ENCODE data around the gene ADAMTS17.
"Not testable (repeated sequence)": the region's sequence is repeated elsewhere in the genome, so short reads cannot be mapped to it uniquely, and the experiment has no call there.

The ADAMTS17 gene

GRCh38 chr15:99932676-99933402, 408.9 kb downstream of the ADAMTS17 start:
- no peaks in the 10 kb centered on the region for H3K4me1 ChIP-seq (ENCODE audit: insufficient read depth, insufficient read length)
- H3K9ac ChIP-seq (ENCODE audit: insufficient read length, low read depth), result no peak overlapping the region
- no peak for DNase-seq (ENCODE audit: low read depth, low spot score)
- H3K36me3 ChIP-seq (ENCODE audit: insufficient read depth, insufficient read length, low read length), result no peaks in the 10 kb centered on the region
- H3K27me3 ChIP-seq (ENCODE audit: insufficient read depth, insufficient read length), result peaks cover 24% of the 10 kb centered on the region
- H3K4me3 ChIP-seq (ENCODE audit: insufficient read length, low read depth), result no peak overlapping the region
- no peak for TF ChIP-seq YY1 (IDR thresholded peaks at IDR 0.05; ENCODE audit: insufficient read depth, insufficient read length)
- TF ChIP-seq ZNF274 (IDR thresholded peaks at IDR 0.05; ENCODE audit: low read depth, low read length), result no peak
- no peak for TF ChIP-seq SUZ12 (IDR thresholded peaks at IDR 0.05; ENCODE audit: extremely low read depth, insufficient read depth, insufficient read length)
- no peaks in the 10 kb centered on the region for H3K9me3 ChIP-seq (ENCODE audit: insufficient read depth, low read length)

GRCh38 chr15:99931703-99932603, 409.8 kb downstream of the ADAMTS17 start:
- peaks cover 24% of the 10 kb centered on the region for H3K27me3 ChIP-seq (ENCODE audit: insufficient read depth, insufficient read length)

GRCh38 chr15:99930696-99931095, 411.1 kb downstream of the ADAMTS17 start:
- Histone ChIP-seq H3K4me3 (ENCODE audit: insufficient read length, low read depth) (no peak overlapping the region), H3K27me3 (ENCODE audit: insufficient read depth, insufficient read length) (peaks cover 25% of the 10 kb centered on the region), H3K4me1 (ENCODE audit: insufficient read depth, insufficient read length) (no peaks in the 10 kb centered on the region), H3K9me3 (ENCODE audit: insufficient read depth, low read length) (no peaks in the 10 kb centered on the region), H3K9ac (ENCODE audit: insufficient read length, low read depth) (no peak overlapping the region), H3K36me3 (ENCODE audit: insufficient read depth, insufficient read length, low read length) (no peaks in the 10 kb centered on the region)
- DNase-seq (ENCODE audit: low read depth, low spot score), result no peak
- TF ChIP-seq ZNF274 (IDR thresholded peaks at IDR 0.05; ENCODE audit: low read depth, low read length) (no peak), YY1 (IDR thresholded peaks at IDR 0.05; ENCODE audit: insufficient read depth, insufficient read length) (no peak), SUZ12 (IDR thresholded peaks at IDR 0.05; ENCODE audit: extremely low read depth, insufficient read depth, insufficient read length) (no peak)

More at GRCh38 chr15:99931703-99932603, 409.8 kb downstream of the ADAMTS17 start:
- no peak for TF ChIP-seq SUZ12 (IDR thresholded peaks at IDR 0.05; ENCODE audit: extremely low read depth, insufficient read depth, insufficient read length)
- TF ChIP-seq ZNF274 (IDR thresholded peaks at IDR 0.05; ENCODE audit: low read depth, low read length), result no peak
- TF ChIP-seq YY1 (IDR thresholded peaks at IDR 0.05; ENCODE audit: insufficient read depth, insufficient read length), result no peak
- DNase-seq (ENCODE audit: low read depth, low spot score), result no peak
- no peak overlapping the region for H3K4me3 ChIP-seq (ENCODE audit: insufficient read length, low read depth)
- no peaks in the 10 kb centered on the region for H3K4me1 ChIP-seq (ENCODE audit: insufficient read depth, insufficient read length)
- no peaks in the 10 kb centered on the region for H3K9me3 ChIP-seq (ENCODE audit: insufficient read depth, low read length)
- H3K9ac ChIP-seq (ENCODE audit: insufficient read length, low read depth), result no peak overlapping the region
- no peaks in the 10 kb centered on the region for H3K36me3 ChIP-seq (ENCODE audit: insufficient read depth, insufficient read length, low read length)

GRCh38 chr15:99929266-99929665, 412.5 kb downstream of the ADAMTS17 start:
- DNase-seq (ENCODE audit: low read depth, low spot score), result no peak
- Histone ChIP-seq H3K4me1 (ENCODE audit: insufficient read depth, insufficient read length) (no peaks in the 10 kb centered on the region), H3K4me3 (ENCODE audit: insufficient read length, low read depth) (peak overlapping the region; percentile 85), H3K9me3 (ENCODE audit: insufficient read depth, low read length) (no peaks in the 10 kb centered on the region), H3K27me3 (ENCODE audit: insufficient read depth, insufficient read length) (peaks cover 35% of the 10 kb centered on the region), H3K9ac (ENCODE audit: insufficient read length, low read depth) (no peak overlapping the region), H3K36me3 (ENCODE audit: insufficient read depth, insufficient read length, low read length) (no peaks in the 10 kb centered on the region)
- TF ChIP-seq SUZ12 (IDR thresholded peaks at IDR 0.05; ENCODE audit: extremely low read depth, insufficient read depth, insufficient read length) (no peak), ZNF274 (IDR thresholded peaks at IDR 0.05; ENCODE audit: low read depth, low read length) (no peak), YY1 (IDR thresholded peaks at IDR 0.05; ENCODE audit: insufficient read depth, insufficient read length) (no peak)

- Histone ChIP-seq H3K27me3 (ENCODE audit: insufficient read depth, insufficient read length) (peaks cover 37% of the 10 kb centered on the region), H3K4me3 (ENCODE audit: insufficient read length, low read depth) (peak overlapping the region; percentile 85), H3K9ac (ENCODE audit: insufficient read length, low read depth) (peak overlapping the region; percentile 85), H3K4me1 (ENCODE audit: insufficient read depth, insufficient read length) (no peaks in the 10 kb centered on the region), H3K36me3 (ENCODE audit: insufficient read depth, insufficient read length, low read length) (no peaks in the 10 kb centered on the region), H3K9me3 (ENCODE audit: insufficient read depth, low read length) (no peaks in the 10 kb centered on the region)
- no peak for TF ChIP-seq ZNF274 (IDR thresholded peaks at IDR 0.05; ENCODE audit: low read depth, low read length)
- no peak for TF ChIP-seq YY1 (IDR thresholded peaks at IDR 0.05; ENCODE audit: insufficient read depth, insufficient read length)
- TF ChIP-seq SUZ12 (IDR thresholded peaks at IDR 0.05; ENCODE audit: extremely low read depth, insufficient read depth, insufficient read length), result no peak
- DNase-seq (ENCODE audit: low read depth, low spot score), result peak; percentile 32
These were observed 413.3 kb downstream of the ADAMTS17 start for GRCh38 chr15:99928429-99928981.

GRCh38 chr15:99926532-99926931, 415.2 kb downstream of the ADAMTS17 start:
- DNase-seq (ENCODE audit: low read depth, low spot score); H3K36me3 ChIP-seq (ENCODE audit: insufficient read depth, insufficient read length, low read length); H3K4me3 ChIP-seq (ENCODE audit: insufficient read length, low read depth); H3K9ac ChIP-seq (ENCODE audit: insufficient read length, low read depth); H3K9me3 ChIP-seq (ENCODE audit: insufficient read depth, low read length); H3K4me1 ChIP-seq (ENCODE audit: insufficient read depth, insufficient read length): not testable (repeated sequence)
- H3K27me3 ChIP-seq (ENCODE audit: insufficient read depth, insufficient read length), result peaks cover 37% of the 10 kb centered on the region
